A549 (cell line): Measurements from ENCODE around the gene HEATR1.

Source experiments
- CEBPB ChIP-seq, 2 experiments: fragments of >200 bp in 1 of 2; sonication (Bioruptor Twin) in 1 of 2; formaldehyde crosslinking in 1 of 2; IDR thresholded peaks; 2 replicates each; pipeline ENCODE4 v1.6.1; 2012 to 2016
- CTCF ChIP-seq: fragments of >200 bp; sonication (Bioruptor Twin); formaldehyde crosslinking; IDR thresholded peaks from 3 replicates; pipeline ENCODE4 v1.5.1; 2016
- ELK1 ChIP-seq: fragments of 150-350 bp; IDR thresholded peaks from 2 replicates; pipeline ENCODE4 v1.6.1; 2014; ENCODE audit warnings: low read depth, mild to moderate bottlenecking, low read length
- GATA3 ChIP-seq: IDR thresholded peaks from 2 replicates; pipeline ENCODE4 v1.6.1; 2012; ENCODE audit warnings: borderline replicate concordance
- JUN ChIP-seq, 2 experiments: fragments of >200 bp; sonication (Bioruptor Twin); formaldehyde crosslinking; IDR thresholded peaks; 2 replicates in 1 of 2; 3 replicates in 1 of 2; pipeline ENCODE4 v1.6.1; 2016 to 2017
- POLR2A ChIP-seq: IDR thresholded peaks from 2 replicates; pipeline ENCODE4 v1.6.1; 2012; ENCODE audit warnings: mild to moderate bottlenecking, low read length
- POLR2AphosphoS2 ChIP-seq: conservative IDR thresholded peaks from 2 replicates; pipeline ENCODE4 v1.6.1; 2012; ENCODE audit warnings: low read length, improper control_type of control experiment, inconsistent platforms

GRCh38 chr1:236558081-236558480 is 46.2 kb downstream of the HEATR1 start:
- TF ChIP-seq JUN (IDR thresholded peaks at IDR 0.05) (no peak), POLR2A (no peak), CEBPB (IDR thresholded peaks at IDR 0.05) (no peak), GATA3 (no peak), CTCF (no peak), ELK1 (no peak), POLR2AphosphoS2 (no peak)
